ENCODE results near the gene KRT37.
"Not testable (repeated sequence)": the region's sequence is repeated elsewhere in the genome, so short reads cannot be mapped to it uniquely, and the experiment has no call there.

Gene KRT37

GRCh38 chr17:41411072-41411840 is 13.1 kb downstream of the KRT37 start:
- no peaks in the 10 kb centered on the region for H3K9me3 ChIP-seq (ENCODE audit: control insufficient read depth, insufficient read depth, low read length)
- H3K36me3 ChIP-seq (ENCODE audit: control insufficient read depth, insufficient read depth, low read length): no peaks in the 10 kb centered on the region
- no peak overlapping the region for H3K4me3 ChIP-seq (ENCODE audit: low read depth, low read length)
- no peak overlapping the region for H3K9ac ChIP-seq (ENCODE audit: low read depth, low read length)
- no peaks in the 10 kb centered on the region for H3K27me3 ChIP-seq (ENCODE audit: control insufficient read depth, insufficient read depth, low read length)
- no peak overlapping the region for H3K27ac ChIP-seq (ENCODE audit: low read depth, low read length)
- peaks cover 14% of the 10 kb centered on the region for H3K4me1 ChIP-seq (ENCODE audit: control insufficient read depth, insufficient read depth, low read length)

GRCh38 chr17:41407226-41407625 is 17.2 kb downstream of the KRT37 start:
- Histone ChIP-seq H3K27me3 (ENCODE audit: control insufficient read depth, insufficient read depth, low read length) (no peaks in the 10 kb centered on the region), H3K9me3 (ENCODE audit: control insufficient read depth, insufficient read depth, low read length) (no peaks in the 10 kb centered on the region), H3K4me3 (ENCODE audit: low read depth, low read length) (no peak overlapping the region), H3K4me1 (ENCODE audit: control insufficient read depth, insufficient read depth, low read length) (no peaks in the 10 kb centered on the region), H3K27ac (ENCODE audit: low read depth, low read length) (no peak overlapping the region), H3K36me3 (ENCODE audit: control insufficient read depth, insufficient read depth, low read length) (no peaks in the 10 kb centered on the region), H3K9ac (ENCODE audit: low read depth, low read length) (no peak overlapping the region)

GRCh38 chr17:41406205-41406604 is 18.2 kb downstream of the KRT37 start:
- Histone ChIP-seq H3K27me3 (ENCODE audit: control insufficient read depth, insufficient read depth, low read length) (no peaks in the 10 kb centered on the region), H3K9me3 (ENCODE audit: control insufficient read depth, insufficient read depth, low read length) (no peaks in the 10 kb centered on the region), H3K4me3 (ENCODE audit: low read depth, low read length) (no peak overlapping the region), H3K36me3 (ENCODE audit: control insufficient read depth, insufficient read depth, low read length) (no peaks in the 10 kb centered on the region), H3K9ac (ENCODE audit: low read depth, low read length) (no peak overlapping the region), H3K27ac (ENCODE audit: low read depth, low read length) (no peak overlapping the region), H3K4me1 (ENCODE audit: control insufficient read depth, insufficient read depth, low read length) (no peaks in the 10 kb centered on the region)

GRCh38 chr17:41404024-41404671 is 20.2 kb downstream of the KRT37 start:
- Histone ChIP-seq H3K4me1 (ENCODE audit: control insufficient read depth, insufficient read depth, low read length) (no peaks in the 10 kb centered on the region), H3K27ac (ENCODE audit: low read depth, low read length) (no peak overlapping the region), H3K4me3 (ENCODE audit: low read depth, low read length) (no peak overlapping the region), H3K27me3 (ENCODE audit: control insufficient read depth, insufficient read depth, low read length) (no peaks in the 10 kb centered on the region), H3K9ac (ENCODE audit: low read depth, low read length) (no peak overlapping the region), H3K36me3 (ENCODE audit: control insufficient read depth, insufficient read depth, low read length) (no peaks in the 10 kb centered on the region), H3K9me3 (ENCODE audit: control insufficient read depth, insufficient read depth, low read length) (no peaks in the 10 kb centered on the region)

GRCh38 chr17:41403404-41404023 is 20.9 kb downstream of the KRT37 start:
- H3K4me1 ChIP-seq (ENCODE audit: control insufficient read depth, insufficient read depth, low read length): no peaks in the 10 kb centered on the region
- H3K9me3 ChIP-seq (ENCODE audit: control insufficient read depth, insufficient read depth, low read length): no peaks in the 10 kb centered on the region
- H3K27ac ChIP-seq (ENCODE audit: low read depth, low read length): no peak overlapping the region
- no peak overlapping the region for H3K4me3 ChIP-seq (ENCODE audit: low read depth, low read length)
- no peaks in the 10 kb centered on the region for H3K36me3 ChIP-seq (ENCODE audit: control insufficient read depth, insufficient read depth, low read length)
- no peaks in the 10 kb centered on the region for H3K27me3 ChIP-seq (ENCODE audit: control insufficient read depth, insufficient read depth, low read length)
- no peak overlapping the region for H3K9ac ChIP-seq (ENCODE audit: low read depth, low read length)

- no peak overlapping the region for H3K27ac ChIP-seq (ENCODE audit: low read depth, low read length)
These were observed 22.2 kb downstream of the KRT37 start for GRCh38 chr17:41402161-41402560.

GRCh38 chr17:41396996-41397660 is 27.3 kb downstream of the KRT37 start, which contains the start of gene KRT31:
KRT31 (minus strand) TSS chr17:41397608; CDS start chr17:41397539, 69 bp downstream.
- no peak within 1 kb of the TSS for H3K4me3 ChIP-seq (ENCODE audit: low read depth, low read length)
- no peaks in the 10 kb centered on the region for H3K36me3 ChIP-seq (ENCODE audit: control insufficient read depth, insufficient read depth, low read length)
- H3K9me3 ChIP-seq (ENCODE audit: control insufficient read depth, insufficient read depth, low read length): no peaks in the 10 kb centered on the region
- H3K4me1 ChIP-seq (ENCODE audit: control insufficient read depth, insufficient read depth, low read length): no peaks in the 10 kb centered on the region
- H3K27me3 ChIP-seq (ENCODE audit: control insufficient read depth, insufficient read depth, low read length): no peaks in the 10 kb centered on the region
- no peak within 1 kb of the TSS for H3K9ac ChIP-seq (ENCODE audit: low read depth, low read length)
- H3K27ac ChIP-seq (ENCODE audit: low read depth, low read length): no peak within 1 kb of the TSS

More at GRCh38 chr17:41402161-41402560, 22.2 kb downstream of the KRT37 start:
- Histone ChIP-seq H3K9me3 (ENCODE audit: control insufficient read depth, insufficient read depth, low read length) (no peaks in the 10 kb centered on the region), H3K27me3 (ENCODE audit: control insufficient read depth, insufficient read depth, low read length) (no peaks in the 10 kb centered on the region), H3K4me3 (ENCODE audit: low read depth, low read length) (no peak overlapping the region), H3K36me3 (ENCODE audit: control insufficient read depth, insufficient read depth, low read length) (no peaks in the 10 kb centered on the region), H3K9ac (ENCODE audit: low read depth, low read length) (no peak overlapping the region), H3K4me1 (ENCODE audit: control insufficient read depth, insufficient read depth, low read length) (no peaks in the 10 kb centered on the region)

GRCh38 chr17:41396340-41396739 is 28.0 kb downstream of the KRT37 start:
- H3K27ac ChIP-seq (ENCODE audit: low read depth, low read length): no peak overlapping the region

GRCh38 chr17:41395611-41396010 is 28.8 kb downstream of the KRT37 start:
- H3K9me3 ChIP-seq (ENCODE audit: control insufficient read depth, insufficient read depth, low read length): no peaks in the 10 kb centered on the region
- no peak overlapping the region for H3K27ac ChIP-seq (ENCODE audit: low read depth, low read length)
- H3K4me1 ChIP-seq (ENCODE audit: control insufficient read depth, insufficient read depth, low read length): no peaks in the 10 kb centered on the region
- H3K36me3 ChIP-seq (ENCODE audit: control insufficient read depth, insufficient read depth, low read length): no peaks in the 10 kb centered on the region
- no peak overlapping the region for H3K9ac ChIP-seq (ENCODE audit: low read depth, low read length)
- H3K4me3 ChIP-seq (ENCODE audit: low read depth, low read length): no peak overlapping the region
- no peaks in the 10 kb centered on the region for H3K27me3 ChIP-seq (ENCODE audit: control insufficient read depth, insufficient read depth, low read length)

More at GRCh38 chr17:41396340-41396739, 28.0 kb downstream of the KRT37 start:
- Histone ChIP-seq H3K4me3 (ENCODE audit: low read depth, low read length) (no peak overlapping the region), H3K9ac (ENCODE audit: low read depth, low read length) (no peak overlapping the region), H3K4me1 (ENCODE audit: control insufficient read depth, insufficient read depth, low read length) (no peaks in the 10 kb centered on the region), H3K9me3 (ENCODE audit: control insufficient read depth, insufficient read depth, low read length) (no peaks in the 10 kb centered on the region), H3K27me3 (ENCODE audit: control insufficient read depth, insufficient read depth, low read length) (no peaks in the 10 kb centered on the region), H3K36me3 (ENCODE audit: control insufficient read depth, insufficient read depth, low read length) (no peaks in the 10 kb centered on the region)

- H3K4me3 ChIP-seq (ENCODE audit: low read depth, low read length); H3K27ac ChIP-seq (ENCODE audit: low read depth, low read length): not testable (repeated sequence)
These were observed 29.3 kb downstream of the KRT37 start for GRCh38 chr17:41395044-41395443.

More at GRCh38 chr17:41395044-41395443, 29.3 kb downstream of the KRT37 start:
- H3K27me3 ChIP-seq (ENCODE audit: control insufficient read depth, insufficient read depth, low read length); H3K9ac ChIP-seq (ENCODE audit: low read depth, low read length); H3K9me3 ChIP-seq (ENCODE audit: control insufficient read depth, insufficient read depth, low read length); H3K36me3 ChIP-seq (ENCODE audit: control insufficient read depth, insufficient read depth, low read length); H3K4me1 ChIP-seq (ENCODE audit: control insufficient read depth, insufficient read depth, low read length): not testable (repeated sequence)

Measured in HUES48 (cell line).